Cardiac muscle cell (in vitro differentiated cells and primary cell): ENCODE data around the gene EN2. TPM values are rescaled to one million over a fixed set of nuclear protein-coding genes. Genes with fewer than 3 reads are reported as not detected.
A peak's percentile ranks its signal among the peaks of the same experiment; 100 is the strongest.

Source experiments
- DNase-seq, 2 donors: peaks; one replicate each; pipeline versions ENCODE4 v3.0.0 to v3.0.0-alpha.2; 2010 to 2017; ENCODE audit warnings: low read depth in 1 of 2, low spot score in 1 of 2
- H3K27ac ChIP-seq: fragments of 200-600 bp; sonication (generic); 2 replicates; pipeline ENCODE4 v1.5.1; 2016
- H3K27me3 ChIP-seq: fragments of 200-600 bp; sonication (generic); 2 replicates; pipeline ENCODE4 v1.6.0; 2016; ENCODE audit warnings: control low read depth
- H3K36me3 ChIP-seq: fragments of 200-600 bp; sonication (generic); 2 replicates; pipeline ENCODE4 v1.5.1; 2016; ENCODE audit warnings: control low read depth
- H3K4me1 ChIP-seq: fragments of 200-600 bp; sonication (generic); 2 replicates; pipeline ENCODE4 v1.8.1; 2017; ENCODE audit warnings: low read depth, mild to moderate bottlenecking, mixed run types
- H3K4me3 ChIP-seq: fragments of 200-600 bp; sonication (generic); 2 replicates; pipeline ENCODE4 v1.5.1; 2016; ENCODE audit warnings: mild to moderate bottlenecking
- H3K9me3 ChIP-seq: fragments of 200-600 bp; sonication (generic); 2 replicates; pipeline ENCODE4 v1.5.1; 2017; ENCODE audit warnings: low read depth, mild to moderate bottlenecking, control low read depth
- CTCF ChIP-seq: IDR thresholded peaks from 2 replicates; pipeline ENCODE4 v1.5.1; 2012; ENCODE audit warnings: low read depth, mild to moderate bottlenecking, low read length
- polyA plus RNA-seq: library from polyadenylated mRNA; unstranded; fragments of >200 nt; fragmentation: Nextera tagmentation; extraction: Ambion mirVana; gene quantifications from 2 replicates; pipeline ENCODE4 v1.2.1, GENCODE V29; 2016
- total RNA-seq: library from RNA; depleted of rRNA; stranded (reverse); fragments of >200 nt; gene quantifications from 2 replicates; pipeline ENCODE4 v1.2.3, GENCODE V29; 2016

Gene EN2
- total and polyA plus RNA-seq, 2 experiments from 2014 or later: not detected

- no peak overlapping the region for H3K4me3 ChIP-seq
Measured at GRCh38 chr7:155489862-155490696, 32.1 kb downstream of the EN2 start.

DNA sequence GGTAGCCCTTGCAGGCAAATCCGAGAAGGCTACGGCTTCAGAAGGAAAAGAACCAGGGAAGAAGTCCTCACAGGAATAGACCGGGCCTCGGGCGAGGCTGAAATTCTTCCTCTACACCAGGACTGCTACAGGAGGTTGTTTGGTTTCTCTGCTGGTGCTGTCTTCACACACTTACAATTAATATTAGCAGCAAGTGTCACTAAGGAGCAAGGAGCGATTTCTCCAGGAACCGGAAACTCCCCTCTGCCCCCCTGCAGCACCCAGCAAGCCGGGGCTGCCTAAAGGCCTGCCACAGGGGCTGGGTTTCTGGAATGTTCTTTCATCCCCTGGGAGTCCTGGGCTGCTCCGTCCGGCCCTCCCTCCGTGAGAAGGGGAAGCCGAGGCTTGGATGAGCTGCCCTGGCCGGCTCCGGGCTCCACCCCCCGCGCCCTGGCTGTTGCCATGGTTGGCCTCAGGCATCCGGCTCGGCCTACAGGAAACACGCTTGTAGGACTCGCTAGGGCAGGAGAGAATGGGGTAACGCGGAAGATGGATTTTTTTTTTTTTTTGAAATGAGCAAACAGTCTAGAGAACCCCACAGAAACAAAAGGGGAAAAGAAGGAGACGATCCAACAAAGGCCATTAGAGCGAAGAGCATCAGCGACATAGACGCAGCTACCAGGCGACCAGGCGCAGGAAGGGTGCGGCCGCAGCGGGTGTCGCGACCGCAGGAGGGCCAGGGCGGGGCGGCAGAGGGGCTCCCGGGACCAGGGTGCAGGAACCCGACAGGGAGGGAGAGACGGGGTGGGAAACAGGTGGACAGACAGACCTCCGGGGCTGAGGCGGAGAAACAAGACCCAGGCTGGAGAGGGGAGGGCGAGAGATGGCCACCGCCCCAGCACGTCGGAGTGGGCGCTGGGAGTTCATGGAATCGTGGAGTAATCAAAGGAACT, 33.0 kb downstream of the EN2 start:
- Histone ChIP-seq H3K9me3 (no peaks in the 10 kb centered on the region), H3K27ac (no peak overlapping the region), H3K4me3 (no peak overlapping the region), H3K4me1 (no peaks in the 10 kb centered on the region), H3K36me3 (no peaks in the 10 kb centered on the region), H3K27me3 (peaks cover 100% of the 10 kb centered on the region)
- no peak for TF ChIP-seq CTCF
- DNase-seq: peak in 1 of 2 donors; percentile 64

More at GRCh38 chr7:155489862-155490696, 32.1 kb downstream of the EN2 start:
- TF ChIP-seq CTCF: no peak
- H3K9me3 ChIP-seq: no peaks in the 10 kb centered on the region
- H3K27me3 ChIP-seq: peaks cover 100% of the 10 kb centered on the region
- peak in 1 of 2 donors; percentile 21 for DNase-seq
- H3K27ac ChIP-seq: no peak overlapping the region
- H3K4me1 ChIP-seq: no peaks in the 10 kb centered on the region
- no peaks in the 10 kb centered on the region for H3K36me3 ChIP-seq

DNA sequence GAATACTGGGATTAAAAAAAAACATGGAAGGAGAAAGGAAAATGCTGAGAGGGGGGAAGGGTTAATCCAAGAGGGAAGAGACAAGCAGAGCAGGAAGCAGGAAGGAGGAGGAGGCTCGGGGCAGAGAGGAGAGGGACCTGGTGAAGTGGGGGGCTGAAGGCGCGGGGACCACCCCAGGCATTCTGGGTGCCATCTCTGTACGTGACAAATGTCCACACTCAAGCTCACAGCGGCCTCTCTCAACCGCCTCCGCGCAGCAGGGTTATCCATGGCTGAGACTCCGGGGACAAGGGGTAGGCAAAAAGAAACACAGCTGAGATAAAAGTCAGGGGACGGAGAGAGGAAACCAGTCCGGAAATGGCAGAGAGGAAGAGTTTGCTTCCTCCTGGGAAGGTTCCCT, 33.9 kb downstream of the EN2 start:
- no peaks in the 10 kb centered on the region for H3K9me3 ChIP-seq
- TF ChIP-seq CTCF: no peak
- DNase-seq: no peak
- H3K27me3 ChIP-seq: peaks cover 100% of the 10 kb centered on the region
- no peaks in the 10 kb centered on the region for H3K4me1 ChIP-seq
- H3K4me3 ChIP-seq: no peak overlapping the region
- no peak overlapping the region for H3K27ac ChIP-seq
- H3K36me3 ChIP-seq: no peaks in the 10 kb centered on the region

DNA sequence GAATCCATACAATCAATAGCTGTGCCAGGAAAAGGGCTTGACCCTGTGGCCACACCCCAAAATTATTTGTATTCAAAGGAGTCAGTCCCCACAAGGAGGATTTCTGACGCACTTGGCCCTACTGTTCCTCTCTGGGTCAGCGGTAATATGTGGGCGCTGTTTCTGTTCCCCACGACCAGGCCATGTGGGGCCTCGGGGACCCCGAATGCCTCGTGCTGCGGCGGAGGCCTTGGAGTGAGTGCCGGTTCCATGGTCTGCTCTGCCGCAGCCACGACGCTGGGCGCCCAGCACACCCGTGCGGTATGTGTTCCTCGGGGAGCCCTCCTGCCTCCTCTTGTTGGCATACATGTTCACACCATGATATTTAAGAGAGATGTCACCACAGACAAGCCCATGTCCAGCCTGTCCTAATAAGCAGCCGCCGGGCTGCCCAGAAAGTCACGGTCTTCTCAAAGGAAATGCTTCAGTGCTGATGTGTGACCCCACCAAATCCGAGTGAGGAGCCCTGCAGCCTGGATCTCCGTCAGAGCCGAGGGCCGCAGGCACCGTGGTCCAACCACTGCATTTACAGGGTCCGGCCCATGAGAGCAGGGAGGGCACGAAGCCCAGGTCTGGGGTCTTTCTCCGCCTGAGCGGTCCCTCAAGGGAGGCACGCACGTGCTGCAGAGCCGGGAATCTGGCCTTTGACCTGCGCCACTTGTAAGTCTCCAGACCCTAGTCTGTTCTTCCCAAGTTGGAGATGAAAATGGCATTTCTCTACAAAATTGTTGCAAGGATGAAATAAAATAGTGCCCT, 36.0 kb downstream of the EN2 start:
- Histone ChIP-seq H3K4me3 (no peak overlapping the region), H3K36me3 (no peaks in the 10 kb centered on the region), H3K4me1 (no peaks in the 10 kb centered on the region), H3K27me3 (peaks cover 100% of the 10 kb centered on the region), H3K27ac (no peak overlapping the region), H3K9me3 (no peaks in the 10 kb centered on the region)
- no peak for DNase-seq
- TF ChIP-seq CTCF: no peak

DNA sequence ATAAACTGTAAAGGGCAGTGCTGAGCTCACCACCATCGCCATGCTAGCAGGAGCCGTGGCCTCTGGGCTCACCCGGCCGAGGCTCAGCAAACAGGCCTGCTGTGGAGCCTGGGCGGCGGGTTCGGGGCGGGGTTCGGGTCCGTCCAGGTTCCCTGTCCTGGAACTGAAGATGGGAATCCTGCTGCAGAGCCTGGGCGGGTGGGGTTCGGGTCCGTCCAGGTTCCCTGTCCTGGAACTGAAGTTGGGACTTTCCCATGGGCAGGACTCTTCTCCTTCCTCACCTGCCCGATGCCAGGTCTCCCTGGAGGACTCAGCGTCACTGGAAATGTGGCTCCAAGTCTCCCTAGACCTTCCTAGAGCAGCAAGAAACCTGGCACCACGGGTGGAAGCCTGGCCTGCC, 36.6 kb downstream of the EN2 start:
- no peaks in the 10 kb centered on the region for H3K4me1 ChIP-seq
- DNase-seq: no peak
- TF ChIP-seq CTCF: no peak
- H3K36me3 ChIP-seq: no peaks in the 10 kb centered on the region
- H3K4me3 ChIP-seq: no peak overlapping the region
- H3K27ac ChIP-seq: no peak overlapping the region
- H3K9me3 ChIP-seq: no peaks in the 10 kb centered on the region
- peaks cover 100% of the 10 kb centered on the region for H3K27me3 ChIP-seq
